CD14-positive monocyte (primary cell): Measurements from ENCODE around the gene CTTNBP2. TPM values are rescaled to one million over a fixed set of nuclear protein-coding genes. Genes with fewer than 3 reads are reported as not detected.

Source experiments
- DNase-seq, 3 donors: peaks; one replicate each; pipeline ENCODE4 v3.0.0-alpha.2; 2011 to 2022
- H2AFZ ChIP-seq: 2 replicates; pipeline ENCODE4 v1.6.0; 2012; ENCODE audit warnings: mild to moderate bottlenecking, low read depth, low read length, inconsistent platforms; ENCODE audit not compliant: insufficient read depth, poor library complexity, severe bottlenecking
- H3K27ac ChIP-seq, 2 donors: 1 replicate in 1 of 2; 2 replicates in 1 of 2; pipeline ENCODE4 v1.5.1; 2012 to 2013; ENCODE audit warnings: low read length in 2 of 2, control low read depth in 1 of 2, inconsistent platforms in 1 of 2, low read depth in 1 of 2, mild to moderate bottlenecking in 1 of 2
- H3K27me3 ChIP-seq, 2 donors: one replicate each; pipeline versions ENCODE4 v1.6.0 to v1.6.1; 2011 to 2013; ENCODE audit warnings: low read length in 2 of 2; ENCODE audit not compliant: control insufficient read depth in 2 of 2, insufficient read depth in 2 of 2
- H3K36me3 ChIP-seq, 2 donors: replicated peaks in 1 of 2; 1 replicate in 1 of 2; 2 replicates in 1 of 2; pipeline versions ENCODE4 v1.5.1 to v1.6.1; 2012 to 2013; ENCODE audit warnings: low read length in 2 of 2, control low read depth in 1 of 2, inconsistent platforms in 1 of 2, mild to moderate bottlenecking in 1 of 2; ENCODE audit not compliant: insufficient read depth in 2 of 2, control insufficient read depth in 1 of 2
- H3K4me1 ChIP-seq, 2 donors: 1 replicate in 1 of 2; 2 replicates in 1 of 2; pipeline versions ENCODE4 v1.5.1 to v1.6.1; 2012 to 2013; ENCODE audit warnings: low read length in 2 of 2, control low read depth in 1 of 2, inconsistent platforms in 1 of 2, mild to moderate bottlenecking in 1 of 2, moderate library complexity in 1 of 2; ENCODE audit not compliant: insufficient read depth in 2 of 2, control insufficient read depth in 1 of 2
- H3K4me2 ChIP-seq: replicated peaks from 2 replicates; pipeline ENCODE3; 2012; ENCODE audit warnings: low read length, moderate library complexity, mild to moderate bottlenecking; ENCODE audit not compliant: poor library complexity, severe bottlenecking; ENCODE audit errors: extremely low read depth
- H3K4me3 ChIP-seq, 3 experiments: fragments of 200-600 bp in 1 of 3; sonication (generic) in 1 of 3; replicated peaks in 1 of 3; 1 replicate in 2 of 3; 2 replicates in 1 of 3; pipeline ENCODE4 v1.5.1; 2011 to 2013; ENCODE audit warnings: low read length in 3 of 3, mild to moderate bottlenecking in 3 of 3, control low read depth in 2 of 3, low read depth in 2 of 3, inconsistent platforms in 1 of 3, moderate library complexity in 1 of 3
- H3K79me2 ChIP-seq: 2 replicates; pipeline ENCODE4 v1.6.0; 2012; ENCODE audit warnings: mild to moderate bottlenecking, control low read depth, inconsistent platforms, low read length, moderate library complexity; ENCODE audit not compliant: insufficient read depth
- H3K9ac ChIP-seq: 2 replicates; pipeline ENCODE4 v1.6.0; 2017; ENCODE audit warnings: low read length, mild to moderate bottlenecking; ENCODE audit not compliant: insufficient read depth, poor library complexity, severe bottlenecking
- H3K9me3 ChIP-seq, 2 donors: replicated peaks in 1 of 2; 1 replicate in 1 of 2; 2 replicates in 1 of 2; pipeline versions ENCODE4 v1.5.1 to v1.6.1; 2012 to 2013; ENCODE audit warnings: low read length in 2 of 2, control low read depth in 1 of 2; ENCODE audit not compliant: control insufficient read depth in 1 of 2, insufficient read depth in 1 of 2
- H4K20me1 ChIP-seq: 2 replicates; pipeline ENCODE4 v1.6.0; 2012; ENCODE audit warnings: mild to moderate bottlenecking, low read length, control low read depth, moderate library complexity; ENCODE audit not compliant: insufficient read depth
- H3K27ac Mint-ChIP-seq, 7 donors: one replicate each; pipeline ENCODE4 v1.8.0; 2020; ENCODE audit warnings: mild to moderate bottlenecking in 7 of 7, mixed read lengths in 7 of 7, moderate library complexity in 6 of 7, inconsistent platforms in 2 of 7
- H3K27me3 Mint-ChIP-seq, 3 donors: one replicate each; pipeline ENCODE4 v1.8.0; 2021 to 2022; ENCODE audit warnings: low read depth in 3 of 3, mild to moderate bottlenecking in 3 of 3, mixed read lengths in 3 of 3, moderate library complexity in 3 of 3, inconsistent platforms in 1 of 3
- H3K36me3 Mint-ChIP-seq, 2 donors: one replicate each; pipeline ENCODE4 v1.8.0; 2020; ENCODE audit warnings: mixed read lengths in 2 of 2, inconsistent platforms in 1 of 2, mild to moderate bottlenecking in 1 of 2
- H3K4me1 Mint-ChIP-seq: one replicate; pipeline ENCODE4 v1.8.0; 2020; ENCODE audit warnings: mild to moderate bottlenecking, mixed read lengths
- H3K4me3 Mint-ChIP-seq, 2 donors: one replicate each; pipeline ENCODE4 v1.8.0; 2020; ENCODE audit warnings: mild to moderate bottlenecking in 2 of 2, mixed read lengths in 2 of 2, moderate library complexity in 1 of 2
- H3K9me3 Mint-ChIP-seq, 7 donors: one replicate each; pipeline ENCODE4 v1.8.0; 2020 to 2022; ENCODE audit warnings: mixed read lengths in 7 of 7, mild to moderate bottlenecking in 6 of 7, moderate library complexity in 6 of 7, inconsistent platforms in 2 of 7
- CTCF ChIP-seq: fragments of 200-600 bp; IDR thresholded peaks from one replicate; pipeline ENCODE4 v1.8.0; 2022; ENCODE audit warnings: antibody characterized with exemption, mild to moderate bottlenecking
- WGBS: methylation state at CpG from one replicate; pipeline ENCODE4 v1.1.5; 2013; ENCODE audit warnings: missing lambda C conversion rate; ENCODE audit not compliant: insufficient coverage; 5-methylcytosine and 5-hydroxymethylcytosine counted together
- intact Hi-C, 2 donors: fragments of 100-400 bp; cut with micrococcal nuclease; formaldehyde crosslinking; loops; one replicate each; pipeline versions ENCODE4 v1.15.0 to v1.15.1; 2023
- polyA plus RNA-seq, 3 donors: library from polyadenylated mRNA; depleted of rRNA in 1 of 3; unstranded in 2 of 3; stranded (reverse) in 1 of 3; fragments of 300-500 nt in 2 of 3; fragments of >200 nt in 1 of 3; fragmentation: Illumina TruSeq in 2 of 3; gene quantifications; 1 replicate in 2 of 3; 2 replicates in 1 of 3; pipeline ENCODE4 v1.2.3, GENCODE V29; 2012 to 2021

CTTNBP2 gene
- polyA plus RNA-seq, 3 donors: 0.38 to 1.4 TPM; not detected in 1

- no peak for TF ChIP-seq CTCF
- Mint-ChIP-seq H3K36me3 (no peaks in the 10 kb centered on the region), H3K27ac (no peak overlapping the region), H3K4me1 (no peaks in the 10 kb centered on the region), H3K9me3 (peaks cover 0 to 2% (median 0%) of the 10 kb centered on the region in 7 donors), H3K4me3 (no peak overlapping the region), H3K27me3 (peaks cover 0 to 6% (median 3%) of the 10 kb centered on the region in 3 donors)
- 81% methylated on average over 2 of the region's 3 CpGs for WGBS
- Histone ChIP-seq H3K36me3 (no peaks in the 10 kb centered on the region), H3K4me3 (no peak overlapping the region), H4K20me1 (no peaks in the 10 kb centered on the region), H2AFZ (no peak overlapping the region), H3K27me3 (no peaks in the 10 kb centered on the region), H3K9ac (no peak overlapping the region), H3K4me2 (no peak overlapping the region), H3K4me1 (no peaks in the 10 kb centered on the region), H3K79me2 (no peaks in the 10 kb centered on the region), H3K27ac (no peak overlapping the region), H3K9me3 (no peaks in the 10 kb centered on the region)
- DNase-seq: no peak
- intact Hi-C loops: no loop called here
These were observed 111.2 kb downstream of the CTTNBP2 start for GRCh38 chr7:117762055-117762454.

- TF ChIP-seq CTCF: no peak
- no peaks in the 10 kb centered on the region for H4K20me1 ChIP-seq
- H3K27ac ChIP-seq: no peak overlapping the region
- no peaks in the 10 kb centered on the region for H3K36me3 ChIP-seq
- H2AFZ ChIP-seq: no peak overlapping the region
- no peaks in the 10 kb centered on the region for H3K4me1 ChIP-seq
- no peak overlapping the region for H3K9ac ChIP-seq
- peaks cover 0 to 6% (median 2%) of the 10 kb centered on the region in 3 donors for H3K27me3 Mint-ChIP-seq
- H3K36me3 Mint-ChIP-seq: no peaks in the 10 kb centered on the region
- no peaks in the 10 kb centered on the region for H3K4me1 Mint-ChIP-seq
- no peak overlapping the region for H3K4me2 ChIP-seq
- no peak overlapping the region for H3K4me3 ChIP-seq
- H3K27ac Mint-ChIP-seq: no peak overlapping the region
- H3K4me3 Mint-ChIP-seq: no peak overlapping the region
- no peaks in the 10 kb centered on the region for H3K27me3 ChIP-seq
- WGBS: 80% methylated on average over 1 of the region's 9 CpGs
- no peaks in the 10 kb centered on the region for H3K9me3 ChIP-seq
- intact Hi-C loops: no loop called here
- H3K9me3 Mint-ChIP-seq: peaks cover 0 to 2% (median 0%) of the 10 kb centered on the region in 7 donors
- no peak for DNase-seq
- no peaks in the 10 kb centered on the region for H3K79me2 ChIP-seq
These were observed 113.1 kb downstream of the CTTNBP2 start for GRCh38 chr7:117759950-117760640.
